Heart left ventricle (tissue), 16 donors: ENCODE results near the gene SLC24A5. TPM values are rescaled to one million over a fixed set of nuclear protein-coding genes. Genes with fewer than 3 reads are reported as not detected.

Experiments used
- ATAC-seq, 4 donors: fragments of 200-7000 bp; cut with Tn5 transposase; one replicate each; pipeline ENCODE4 v1.9.1; 2020 to 2022; ENCODE audit warnings: moderate library complexity in 4 of 4, mild to moderate bottlenecking in 3 of 4, moderate number of reproducible peaks in 1 of 4
- DNase-seq, 5 donors: peaks; one replicate each; pipeline ENCODE4 v3.0.0-alpha.2; 2020
- H3K27ac ChIP-seq, 12 donors: fragments of 200-600 bp; sonication (generic) in 4 of 12; one replicate each; pipeline versions ENCODE4 v1.5.0 to v1.8.0; 2016 to 2022; ENCODE audit warnings: mild to moderate bottlenecking in 2 of 12
- H3K27me3 ChIP-seq, 9 donors: fragments of 200-600 bp; sonication (generic) in 2 of 9; one replicate each; pipeline versions ENCODE4 v1.5.1 to v1.8.0; 2016 to 2022; ENCODE audit warnings: mild to moderate bottlenecking in 3 of 9
- H3K36me3 ChIP-seq, 9 donors: fragments of 200-600 bp; sonication (generic) in 2 of 9; one replicate each; pipeline versions ENCODE4 v1.5.0 to v1.8.0; 2018 to 2022; ENCODE audit warnings: mild to moderate bottlenecking in 2 of 9
- H3K4me1 ChIP-seq, 12 donors: fragments of 200-600 bp; sonication (generic) in 4 of 12; one replicate each; pipeline versions ENCODE4 v1.5.0 to v1.8.0; 2016 to 2022; ENCODE audit warnings: mild to moderate bottlenecking in 3 of 12
- H3K4me3 ChIP-seq, 12 donors: fragments of 200-600 bp; sonication (generic) in 4 of 12; one replicate each; pipeline versions ENCODE4 v1.5.0 to v1.8.0; 2017 to 2022; ENCODE audit warnings: mild to moderate bottlenecking in 9 of 12, moderate library complexity in 4 of 12
- H3K9me3 ChIP-seq, 12 donors: fragments of 200-600 bp; sonication (generic) in 4 of 12; one replicate each; pipeline versions ENCODE4 v1.5.0 to v1.8.0; 2016 to 2022; ENCODE audit warnings: mild to moderate bottlenecking in 1 of 12
- POLR2A ChIP-seq, 2 donors: fragments of 450-650 bp; IDR thresholded peaks; one replicate each; pipeline ENCODE4 v1.6.1; 2017; ENCODE audit warnings: antibody characterized with exemption in 2 of 2, mild to moderate bottlenecking in 2 of 2, moderate library complexity in 2 of 2
- WGBS, 4 donors: extraction: QIAGEN DNeasy Blood & Tissue Kit in 2 of 4; methylation state at CpG; one replicate each; pipeline versions ENCODE4 v1.1.5 to v1.1.7; 2013 to 2018; 5-methylcytosine and 5-hydroxymethylcytosine counted together
- intact Hi-C, 10 donors: fragments of 100-400 bp; cut with DNase I; formaldehyde crosslinking; loops; one replicate each; pipeline versions ENCODE4 v1.11.1 to v1.14.2; 2022
- polyA plus RNA-seq, 2 donors: library from polyadenylated mRNA; stranded (reverse); fragments of 200-250 nt; gene quantifications; one replicate each; pipeline ENCODE4 v1.2.3, GENCODE V29; 2013
- total RNA-seq, 9 donors: library from RNA; depleted of rRNA in 2 of 9; stranded (reverse); fragments of >200 nt in 2 of 9; fragmentation: NEBNext Ultra II Directional in 3 of 9; extraction: Animal tissue kit (Norgen Biotek cat#: 25700) in 3 of 9; gene quantifications; one replicate each; pipeline versions ENCODE4 v1.1.0 to v1.2.4, GENCODE V29; 2016 to 2023
- TF ChIP-seq, protein P1 (sequence below), 12 donors: fragments of 200-600 bp; sonication (generic) in 4 of 12; IDR thresholded peaks; one replicate each; pipeline versions ENCODE4 v1.5.0 to v1.8.0; 2018 to 2022; ENCODE audit warnings: antibody characterized with exemption in 12 of 12, mild to moderate bottlenecking in 5 of 12
- donor health status: ischemic (EF 13 %, LVEDD 7.1; RV severe dilation, severe dysfunction).
- donor health status: healthy with polysubstance abuse.
- donor health status: DM: no; HTN: yes; CAD: no.
- donor health status: DM: no; HTN: no; CAD: no.
- donor health status: ischemic (EF 25% LVEDD 6.9; RV normal size, moderate dysfunction).
- donor health status: ischemic (EF 25% LVEDD 5.7; RV mildly dilated, moderate dysfunction).
- donor health status: healthy.
- donor health status: DM: yes; HTN: yes; CAD: no.
- donor health status: ischemic (EF 35%, LVEDD 5.7; RV mildly dilated, moderate dysfunction).
- donor health status: nonischemic (EF 11% LVEDD 7.7; RV severe dilation, severe dysfunction).
- donor health status: DM: yes; HTN: yes; CAD: no.
- donor health status: PGD.
- donor health status: ischemic (EF 29% LVEDD 5.4; RV normal size, mild dysfunction).
- donor health status: nonischemic (EF 23%, LVEDD 6.1; RV moderate dilation, normal function).

The SLC24A5 gene
- total and polyA plus RNA-seq, 11 donors: not detected

DNA sequence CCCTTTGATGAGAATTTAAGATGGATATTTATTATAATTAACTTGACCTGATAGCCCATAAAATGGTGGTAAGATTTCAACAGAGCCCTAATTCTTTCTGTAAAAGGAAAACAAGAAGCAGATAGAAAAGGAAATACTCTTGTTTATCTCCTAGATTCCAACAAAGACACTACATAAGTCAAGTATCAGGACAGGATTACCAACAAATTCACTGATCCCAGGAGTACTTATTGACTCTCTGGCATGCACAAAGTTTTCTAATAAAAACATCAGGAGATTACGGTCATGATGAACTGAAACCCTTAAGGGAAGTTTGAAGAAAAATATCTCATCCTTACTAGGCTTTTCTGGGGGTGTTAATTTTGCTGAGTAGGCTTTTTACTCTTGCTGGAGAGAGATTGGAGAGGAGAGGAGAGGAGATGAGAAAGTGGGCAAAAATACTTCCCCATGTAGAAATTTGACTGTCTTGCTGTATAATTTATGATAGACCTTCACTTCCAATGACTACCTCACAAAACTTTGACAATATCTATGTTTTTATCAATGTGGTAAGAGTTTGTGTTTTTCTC is 43.1 kb upstream of the SLC24A5 start:
- DNase-seq (no peak), ATAC-seq (no peak)
- Histone ChIP-seq H3K4me1 (no peaks in the 10 kb centered on the region), H3K4me3 (no peak overlapping the region), H3K27ac (no peak overlapping the region), H3K27me3 (peaks cover 0 to 15% (median 3%) of the 10 kb centered on the region in 9 donors), H3K36me3 (no peaks in the 10 kb centered on the region), H3K9me3 (peaks cover 0 to 6% (median 0%) of the 10 kb centered on the region in 12 donors)
- intact Hi-C loops: no loop called here
- TF ChIP-seq, protein P1, sequence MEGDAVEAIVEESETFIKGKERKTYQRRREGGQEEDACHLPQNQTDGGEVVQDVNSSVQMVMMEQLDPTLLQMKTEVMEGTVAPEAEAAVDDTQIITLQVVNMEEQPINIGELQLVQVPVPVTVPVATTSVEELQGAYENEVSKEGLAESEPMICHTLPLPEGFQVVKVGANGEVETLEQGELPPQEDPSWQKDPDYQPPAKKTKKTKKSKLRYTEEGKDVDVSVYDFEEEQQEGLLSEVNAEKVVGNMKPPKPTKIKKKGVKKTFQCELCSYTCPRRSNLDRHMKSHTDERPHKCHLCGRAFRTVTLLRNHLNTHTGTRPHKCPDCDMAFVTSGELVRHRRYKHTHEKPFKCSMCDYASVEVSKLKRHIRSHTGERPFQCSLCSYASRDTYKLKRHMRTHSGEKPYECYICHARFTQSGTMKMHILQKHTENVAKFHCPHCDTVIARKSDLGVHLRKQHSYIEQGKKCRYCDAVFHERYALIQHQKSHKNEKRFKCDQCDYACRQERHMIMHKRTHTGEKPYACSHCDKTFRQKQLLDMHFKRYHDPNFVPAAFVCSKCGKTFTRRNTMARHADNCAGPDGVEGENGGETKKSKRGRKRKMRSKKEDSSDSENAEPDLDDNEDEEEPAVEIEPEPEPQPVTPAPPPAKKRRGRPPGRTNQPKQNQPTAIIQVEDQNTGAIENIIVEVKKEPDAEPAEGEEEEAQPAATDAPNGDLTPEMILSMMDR (IDR thresholded peaks at IDR 0.05): no peak
- TF ChIP-seq POLR2A (IDR thresholded peaks at IDR 0.05): no peak
- WGBS, 4 donors: 59 to 73% (median 69%) methylated on average over 1 of the region's 1 CpG

DNA sequence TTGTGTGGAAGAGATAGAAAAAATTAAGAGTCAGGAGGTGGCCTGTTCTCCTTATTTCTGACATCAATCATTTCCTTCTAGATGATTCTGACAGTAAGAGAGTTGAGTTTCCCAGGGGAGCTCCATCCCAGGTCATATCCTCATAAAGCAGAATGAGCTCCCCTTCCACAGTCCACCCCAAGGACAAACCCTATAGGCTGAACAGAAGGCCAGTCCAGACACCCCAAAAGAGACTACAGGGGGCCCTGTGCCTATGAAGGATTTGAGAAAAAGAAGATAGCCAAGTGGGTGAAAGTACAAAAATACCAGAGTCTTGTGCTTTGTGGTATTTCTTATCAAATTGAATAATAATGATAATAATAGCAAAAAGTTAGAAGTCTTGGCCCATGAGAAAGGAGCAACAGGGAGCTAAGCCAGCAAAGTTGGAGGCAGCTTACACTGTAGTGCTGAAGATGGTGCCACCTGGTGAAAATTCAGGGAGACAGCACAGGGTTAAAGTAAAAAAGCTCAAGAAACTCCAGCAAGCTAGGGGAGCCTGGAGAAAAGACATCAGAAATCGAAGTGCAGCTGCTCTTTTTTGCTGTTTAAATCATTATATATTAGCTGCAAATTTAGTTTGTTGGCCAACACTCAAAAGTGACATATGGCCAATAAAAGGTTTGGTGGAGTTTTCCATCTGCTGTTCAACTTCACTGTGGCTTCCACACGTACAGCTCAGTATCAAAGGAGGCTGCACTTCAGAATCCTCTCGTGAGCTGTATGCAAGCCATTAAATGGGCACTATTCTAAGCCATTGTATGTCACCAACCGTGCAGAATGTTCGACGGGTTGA is 35.8 kb upstream of the SLC24A5 start:
- Histone ChIP-seq H3K36me3 (no peaks in the 10 kb centered on the region), H3K9me3 (no peaks in the 10 kb centered on the region), H3K27me3 (peaks cover 0 to 13% (median 0%) of the 10 kb centered on the region in 9 donors), H3K4me3 (no peak overlapping the region), H3K4me1 (no peaks in the 10 kb centered on the region), H3K27ac (no peak overlapping the region)
- ATAC-seq (no peak), DNase-seq (no peak)
- TF ChIP-seq, protein P1 (IDR thresholded peaks at IDR 0.05): peak in 4 of 12 donors; percentile 11 to 32 (median 18)
- TF ChIP-seq POLR2A (IDR thresholded peaks at IDR 0.05): no peak
- WGBS, 4 donors: 67 to 75% (median 71%) methylated on average over 6 of the region's 6 CpGs
- intact Hi-C loops: loop anchor here in 1 of 10 donors (10.0 kb wide), 1 partner anchor 890 kb away; no protein-coding TSS in a partner anchor

DNA sequence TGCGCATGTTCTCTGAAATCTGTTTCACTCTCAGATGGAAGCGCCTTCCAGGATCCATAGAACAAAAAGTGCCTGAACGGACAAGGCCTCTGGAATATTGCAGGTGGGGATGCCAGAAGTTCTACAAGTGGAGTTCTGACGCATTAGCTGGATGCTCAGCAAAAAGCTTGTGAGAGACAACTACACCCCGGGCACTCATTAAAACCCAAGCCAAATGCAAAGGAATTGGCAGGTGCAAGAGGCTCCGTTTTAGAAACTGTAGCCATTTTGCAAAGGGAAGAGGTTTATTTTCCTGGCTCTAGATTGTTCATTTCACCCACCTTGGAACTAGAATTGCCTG is 35.2 kb upstream of the SLC24A5 start:
- Histone ChIP-seq H3K36me3 (no peaks in the 10 kb centered on the region), H3K4me3 (no peak overlapping the region), H3K4me1 (no peaks in the 10 kb centered on the region), H3K9me3 (no peaks in the 10 kb centered on the region), H3K27me3 (peaks cover 0 to 13% (median 0%) of the 10 kb centered on the region in 9 donors), H3K27ac (no peak overlapping the region)
- no peak for TF ChIP-seq POLR2A (IDR thresholded peaks at IDR 0.05)
- TF ChIP-seq, protein P1 (IDR thresholded peaks at IDR 0.05): no peak
- no peak for ATAC-seq
- no peak for DNase-seq
- intact Hi-C loops: loop anchor here in 1 of 10 donors (10.0 kb wide), 1 partner anchor 891 kb away; no protein-coding TSS in a partner anchor
- WGBS, 4 donors: 92 to 93% (median 93%) methylated on average over 6 of the region's 6 CpGs

DNA sequence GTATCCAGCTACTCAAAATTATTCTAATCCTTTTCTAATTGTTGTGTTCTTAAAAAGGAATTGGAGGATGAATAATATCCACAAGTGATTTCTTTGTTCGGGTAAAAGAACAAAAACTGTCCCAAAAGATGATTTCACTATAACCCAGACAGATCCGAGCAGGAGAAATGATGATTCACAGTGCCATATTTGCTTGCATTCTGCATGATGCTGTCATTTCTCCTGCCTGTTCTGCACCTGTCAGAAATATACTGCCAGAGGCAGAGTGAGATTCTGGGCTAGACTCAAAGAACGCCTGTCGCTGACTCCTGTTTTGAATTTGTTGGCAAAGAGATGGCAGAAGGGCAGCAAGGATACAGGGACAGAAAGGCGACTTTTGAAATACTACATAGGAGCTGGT is 34.7 kb upstream of the SLC24A5 start:
- H3K9me3 ChIP-seq: no peaks in the 10 kb centered on the region
- H3K4me1 ChIP-seq: no peaks in the 10 kb centered on the region
- WGBS, 4 donors: 69 to 80% (median 74%) methylated on average over 5 of the region's 5 CpGs
- DNase-seq: no peak
- H3K4me3 ChIP-seq: no peak overlapping the region
- H3K36me3 ChIP-seq: no peaks in the 10 kb centered on the region
- H3K27ac ChIP-seq: no peak overlapping the region
- TF ChIP-seq, protein P1 (IDR thresholded peaks at IDR 0.05): no peak
- TF ChIP-seq POLR2A (IDR thresholded peaks at IDR 0.05): no peak
- peaks cover 0 to 13% (median 0%) of the 10 kb centered on the region in 9 donors for H3K27me3 ChIP-seq
- peak in 1 of 4 donors; percentile 79 for ATAC-seq
- intact Hi-C loops: loop anchor here in 1 of 10 donors (10.0 kb wide), 1 partner anchor 891 kb away; no protein-coding TSS in a partner anchor
